Osteoblast (primary cell): ENCODE measurements around the gene PLEKHG5. TPM values are rescaled to one million over a fixed set of nuclear protein-coding genes. Genes with fewer than 3 reads are reported as not detected.

Experiments
- DNase-seq: peaks from one replicate; pipeline ENCODE4 v3.0.0; 2011; ENCODE audit warnings: low spot score, mixed read lengths; ENCODE audit not compliant: insufficient read length; ENCODE audit errors: missing footprints
- H2AFZ ChIP-seq: 2 replicates; pipeline ENCODE4 v1.6.0; 2011; ENCODE audit warnings: mild to moderate bottlenecking, low read length
- H3K27ac ChIP-seq: 2 replicates; pipeline ENCODE4 v1.5.1; 2011; ENCODE audit warnings: mild to moderate bottlenecking, low read depth, low read length, moderate library complexity
- H3K27me3 ChIP-seq: 2 replicates; pipeline ENCODE4 v1.6.0; 2012; ENCODE audit warnings: mild to moderate bottlenecking, control low read depth, inconsistent platforms, low read length, moderate library complexity; ENCODE audit not compliant: insufficient read depth
- H3K36me3 ChIP-seq: 2 replicates; pipeline ENCODE4 v1.5.1; 2011; ENCODE audit warnings: mild to moderate bottlenecking, low read length, control low read depth, moderate library complexity; ENCODE audit not compliant: insufficient read depth
- H3K4me1 ChIP-seq: 2 replicates; pipeline ENCODE4 v1.5.1; 2011; ENCODE audit warnings: mild to moderate bottlenecking, low read length, control low read depth, moderate library complexity; ENCODE audit not compliant: insufficient read depth
- H3K4me2 ChIP-seq: 2 replicates; pipeline ENCODE4 v1.6.0; 2011; ENCODE audit warnings: mild to moderate bottlenecking, low read length; ENCODE audit not compliant: insufficient read depth
- H3K4me3 ChIP-seq: fragments of 200-600 bp; sonication (generic); 3 replicates; pipeline ENCODE4 v1.5.1; 2012; ENCODE audit warnings: mild to moderate bottlenecking, low read length, inconsistent platforms; ENCODE audit not compliant: insufficient read depth
- H3K79me2 ChIP-seq: 2 replicates; pipeline ENCODE4 v1.6.0; 2012; ENCODE audit warnings: mild to moderate bottlenecking, low read length, control low read depth, inconsistent platforms; ENCODE audit not compliant: insufficient read depth
- H3K9me3 ChIP-seq: 2 replicates; pipeline ENCODE4 v1.5.1; 2011; ENCODE audit warnings: low read depth, low read length, control low read depth
- H4K20me1 ChIP-seq: 2 replicates; pipeline ENCODE4 v1.6.0; 2012; ENCODE audit warnings: mild to moderate bottlenecking, low read length, control low read depth; ENCODE audit not compliant: insufficient read depth
- CTCF ChIP-seq: IDR thresholded peaks from 2 replicates; pipeline ENCODE4 v1.5.1; 2011; ENCODE audit warnings: mild to moderate bottlenecking, low read depth, low read length, moderate library complexity; ENCODE audit errors: extremely low read depth
- total RNA-seq: library from RNA; depleted of rRNA; stranded (reverse); fragments of >200 nt; gene quantifications from 2 replicates; pipeline ENCODE4 v1.2.3, GENCODE V29; 2012

PLEKHG5 gene
- total RNA-seq, 1 donor: 11.2 TPM

- DNase-seq: peak; percentile 75
These were observed 14.1 kb upstream of the PLEKHG5 start for GRCh38 chr1:6505367-6506209.

GRCh38 chr1:6504887-6505286 lies 13.4 kb upstream of the PLEKHG5 start:
- H3K4me2 ChIP-seq: no peak overlapping the region
- TF ChIP-seq CTCF: no peak
- peaks cover 22% of the 10 kb centered on the region for H3K4me1 ChIP-seq
- no peaks in the 10 kb centered on the region for H3K36me3 ChIP-seq
- H4K20me1 ChIP-seq: no peaks in the 10 kb centered on the region
- H3K79me2 ChIP-seq: no peaks in the 10 kb centered on the region
- no peak overlapping the region for H2AFZ ChIP-seq
- no peaks in the 10 kb centered on the region for H3K27me3 ChIP-seq
- DNase-seq: peak; percentile 81
- H3K27ac ChIP-seq: no peak overlapping the region
- no peaks in the 10 kb centered on the region for H3K9me3 ChIP-seq
- H3K4me3 ChIP-seq: no peak overlapping the region

More at GRCh38 chr1:6505367-6506209, 14.1 kb upstream of the PLEKHG5 start:
- Histone ChIP-seq H4K20me1 (no peaks in the 10 kb centered on the region), H3K27ac (no peak overlapping the region), H3K36me3 (no peaks in the 10 kb centered on the region), H3K9me3 (no peaks in the 10 kb centered on the region), H3K79me2 (no peaks in the 10 kb centered on the region), H3K4me3 (no peak overlapping the region), H3K4me1 (peaks cover 21% of the 10 kb centered on the region), H3K27me3 (no peaks in the 10 kb centered on the region), H2AFZ (no peak overlapping the region), H3K4me2 (no peak overlapping the region)
- no peak for TF ChIP-seq CTCF

- H3K36me3 ChIP-seq: no peaks in the 10 kb centered on the region
- no peaks in the 10 kb centered on the region for H3K27me3 ChIP-seq
- H2AFZ ChIP-seq: no peak overlapping the region
- H4K20me1 ChIP-seq: no peaks in the 10 kb centered on the region
- no peak overlapping the region for H3K4me3 ChIP-seq
- peak; percentile 78 for DNase-seq
- no peak overlapping the region for H3K4me2 ChIP-seq
- H3K4me1 ChIP-seq: peaks cover 22% of the 10 kb centered on the region
- H3K27ac ChIP-seq: no peak overlapping the region
- H3K79me2 ChIP-seq: no peaks in the 10 kb centered on the region
- H3K9me3 ChIP-seq: no peaks in the 10 kb centered on the region
- no peak for TF ChIP-seq CTCF
These were observed 12.6 kb upstream of the PLEKHG5 start for GRCh38 chr1:6503884-6504602.
